ENCODE results near the gene AREL1.

DNA sequence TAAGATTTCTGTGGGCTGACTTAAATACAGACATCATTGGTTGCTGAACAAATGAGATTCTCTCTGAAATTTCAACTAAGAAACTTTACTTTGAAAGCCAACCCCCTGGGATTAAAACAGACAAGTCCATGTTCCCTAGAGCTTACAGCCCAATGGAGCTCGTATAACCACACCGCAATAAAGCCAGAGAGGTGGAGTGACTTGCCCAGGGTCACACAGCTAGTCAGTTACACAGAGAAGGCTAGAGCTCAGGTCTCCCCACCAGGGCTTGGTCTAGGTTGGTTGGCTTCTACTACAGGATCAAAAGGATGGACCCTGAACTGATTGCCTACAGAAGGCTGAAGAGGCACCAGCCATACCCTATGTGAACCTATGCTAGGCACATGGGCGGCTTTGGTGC, 92.0 kb downstream of the AREL1 start:
- TF ChIP-seq, protein P1, sequence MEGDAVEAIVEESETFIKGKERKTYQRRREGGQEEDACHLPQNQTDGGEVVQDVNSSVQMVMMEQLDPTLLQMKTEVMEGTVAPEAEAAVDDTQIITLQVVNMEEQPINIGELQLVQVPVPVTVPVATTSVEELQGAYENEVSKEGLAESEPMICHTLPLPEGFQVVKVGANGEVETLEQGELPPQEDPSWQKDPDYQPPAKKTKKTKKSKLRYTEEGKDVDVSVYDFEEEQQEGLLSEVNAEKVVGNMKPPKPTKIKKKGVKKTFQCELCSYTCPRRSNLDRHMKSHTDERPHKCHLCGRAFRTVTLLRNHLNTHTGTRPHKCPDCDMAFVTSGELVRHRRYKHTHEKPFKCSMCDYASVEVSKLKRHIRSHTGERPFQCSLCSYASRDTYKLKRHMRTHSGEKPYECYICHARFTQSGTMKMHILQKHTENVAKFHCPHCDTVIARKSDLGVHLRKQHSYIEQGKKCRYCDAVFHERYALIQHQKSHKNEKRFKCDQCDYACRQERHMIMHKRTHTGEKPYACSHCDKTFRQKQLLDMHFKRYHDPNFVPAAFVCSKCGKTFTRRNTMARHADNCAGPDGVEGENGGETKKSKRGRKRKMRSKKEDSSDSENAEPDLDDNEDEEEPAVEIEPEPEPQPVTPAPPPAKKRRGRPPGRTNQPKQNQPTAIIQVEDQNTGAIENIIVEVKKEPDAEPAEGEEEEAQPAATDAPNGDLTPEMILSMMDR (IDR thresholded peaks at IDR 0.05), result no peak
- TF ChIP-seq POLR2A (IDR thresholded peaks at IDR 0.05) (no peak), POLR2AphosphoS5 (IDR thresholded peaks at IDR 0.05) (no peak), EP300 (IDR thresholded peaks at IDR 0.05) (no peak)

Data from sigmoid colon (tissue), 4 donors.